HG03139 (cell line): ENCODE measurements around the gene DAND5.

ENCODE experiments used
- ATAC-seq: cut with Tn5 transposase; IDR thresholded peaks from one replicate; pipeline ENCODE4 v1.9.1; 2021; ENCODE audit not compliant: unreplicated experiment

Gene DAND5, protein sequence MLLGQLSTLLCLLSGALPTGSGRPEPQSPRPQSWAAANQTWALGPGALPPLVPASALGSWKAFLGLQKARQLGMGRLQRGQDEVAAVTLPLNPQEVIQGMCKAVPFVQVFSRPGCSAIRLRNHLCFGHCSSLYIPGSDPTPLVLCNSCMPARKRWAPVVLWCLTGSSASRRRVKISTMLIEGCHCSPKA

DNA sequence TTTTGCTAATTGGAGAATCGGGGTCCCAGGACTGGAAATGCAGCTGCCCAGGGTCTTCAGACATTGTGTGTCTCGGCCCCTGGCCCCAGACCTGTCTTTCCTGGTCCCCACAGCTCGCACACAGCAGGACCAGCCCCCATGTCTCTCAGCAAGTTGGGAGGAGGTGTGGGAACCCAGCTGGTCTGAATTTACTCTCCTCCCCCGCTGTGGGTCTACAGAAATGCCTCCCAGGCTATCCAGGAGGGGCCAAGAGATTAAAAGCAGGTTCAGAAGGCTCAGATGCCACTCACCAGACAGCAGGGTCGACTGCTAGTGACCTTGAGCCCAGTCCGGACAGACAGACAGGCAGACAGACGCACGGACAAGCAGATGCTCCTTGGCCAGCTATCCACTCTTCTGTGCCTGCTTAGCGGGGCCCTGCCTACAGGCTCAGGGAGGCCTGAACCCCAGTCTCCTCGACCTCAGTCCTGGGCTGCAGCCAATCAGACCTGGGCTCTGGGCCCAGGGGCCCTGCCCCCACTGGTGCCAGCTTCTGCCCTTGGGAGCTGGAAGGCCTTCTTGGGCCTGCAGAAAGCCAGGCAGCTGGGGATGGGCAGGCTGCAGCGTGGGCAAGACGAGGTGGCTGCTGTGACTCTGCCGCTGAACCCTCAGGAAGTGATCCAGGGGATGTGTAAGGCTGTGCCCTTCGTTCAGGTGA, at the start of gene DAND5:
TSS of gene DAND5 (plus strand) at position 285 of the 697 bp plus-strand sequence. CDS start at position 370, 85 bp downstream.
- ATAC-seq, result no peak

DNA sequence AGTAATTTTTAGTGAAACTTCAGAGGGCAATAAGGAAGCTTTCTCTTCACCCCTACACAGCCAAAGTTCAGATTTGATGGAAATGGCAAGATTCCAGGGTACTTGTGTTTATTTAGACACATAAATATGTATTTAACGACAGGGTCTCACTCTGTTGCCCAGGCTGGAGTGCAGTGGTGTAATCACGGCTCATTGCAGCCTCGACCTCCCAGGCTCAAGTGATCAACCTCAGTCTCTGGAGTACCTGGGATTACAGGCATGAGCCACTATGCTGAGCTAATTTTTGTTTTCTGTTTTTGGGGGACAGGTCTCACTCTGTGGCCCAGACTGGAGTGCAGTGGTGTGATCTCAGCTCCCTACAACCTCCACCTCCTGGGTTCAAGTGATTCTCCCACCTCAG, 48.3 kb upstream of the DAND5 start:
- ATAC-seq, result no peak

DNA sequence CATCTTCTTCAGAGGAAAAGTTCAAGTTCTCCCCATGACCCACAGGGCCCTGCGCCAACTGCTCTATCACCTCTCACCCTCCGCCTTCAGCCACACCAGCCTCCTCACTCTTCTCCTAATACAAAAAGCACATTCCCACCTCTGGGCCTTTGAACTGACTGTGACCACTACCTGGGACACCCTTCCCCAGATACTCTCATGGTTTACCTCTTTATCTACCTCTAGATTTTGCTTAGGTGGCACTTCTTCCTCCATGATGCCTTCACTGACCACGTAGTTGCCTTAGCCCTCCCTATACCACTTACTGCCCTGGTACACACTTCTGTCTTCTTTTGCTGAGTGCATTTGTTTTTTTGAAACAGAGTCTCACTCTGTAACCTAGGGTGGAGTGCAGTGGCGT, 46.4 kb upstream of the DAND5 start:
- ATAC-seq, result no peak

DNA sequence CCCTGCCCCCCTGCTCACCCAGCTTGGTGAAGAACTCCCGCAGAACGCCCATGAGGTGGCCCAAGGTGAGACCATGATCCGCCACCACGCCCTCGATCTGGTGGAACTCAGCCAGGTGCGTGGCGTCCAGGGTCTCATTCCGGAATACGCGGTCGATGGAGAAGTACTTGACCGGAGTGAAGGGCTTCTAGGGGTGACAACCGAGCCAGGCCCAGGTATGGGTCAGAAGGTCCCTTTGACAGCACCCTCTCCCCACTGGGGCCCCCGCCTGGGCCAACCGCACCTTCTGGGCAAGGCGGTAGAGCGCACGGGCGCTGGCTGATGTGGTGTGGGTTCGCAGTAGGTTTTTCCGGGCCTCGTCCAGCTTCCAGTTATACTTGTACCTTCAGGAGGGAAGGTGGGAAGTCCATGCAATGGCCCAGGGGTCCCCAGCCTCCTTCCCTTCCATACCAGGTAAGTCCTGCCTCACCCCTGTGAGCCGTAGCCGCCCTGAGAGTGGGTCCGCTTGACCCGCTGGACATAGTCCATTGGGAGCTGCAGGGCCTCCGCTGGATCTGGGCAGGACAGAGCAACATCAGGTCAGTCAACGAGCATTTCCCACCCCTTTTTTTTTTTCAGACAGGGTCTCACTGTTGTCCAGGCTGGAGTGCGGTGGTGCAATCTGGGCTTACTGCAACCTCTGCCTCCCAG, 44.6 kb upstream of the DAND5 start:
- ATAC-seq, result no peak

DNA sequence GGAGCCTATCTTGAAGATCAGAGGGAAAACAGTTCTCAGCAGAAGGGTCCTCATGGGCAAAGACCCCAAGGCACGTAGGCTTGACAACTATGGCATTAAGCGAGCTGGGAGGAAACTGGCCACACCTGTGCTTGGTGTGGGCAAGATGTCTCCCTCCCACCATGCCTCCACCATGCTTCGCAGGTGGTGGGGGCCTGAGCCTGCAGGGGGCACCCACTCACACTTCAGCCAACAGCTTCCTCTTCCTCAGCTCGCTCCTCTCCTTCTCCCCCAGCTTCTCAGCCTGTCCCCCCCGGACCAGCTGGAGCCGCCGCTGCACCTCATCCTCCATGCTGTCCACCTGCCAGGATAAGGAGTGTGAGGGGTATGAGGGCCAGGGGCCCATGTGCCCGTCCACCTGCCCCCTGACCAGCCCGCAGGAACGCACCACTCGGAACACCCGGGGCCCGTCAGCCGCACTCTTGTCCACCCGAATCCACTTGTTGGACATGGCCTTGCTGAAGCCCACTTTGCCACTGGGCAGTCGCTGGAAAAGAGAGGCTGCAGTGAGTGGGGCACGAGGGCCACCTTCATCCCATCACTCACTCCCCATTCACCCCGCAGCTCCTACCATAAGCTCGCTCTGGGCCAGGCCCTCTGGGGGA, 39.3 kb upstream of the DAND5 start:
- no peak for ATAC-seq

DNA sequence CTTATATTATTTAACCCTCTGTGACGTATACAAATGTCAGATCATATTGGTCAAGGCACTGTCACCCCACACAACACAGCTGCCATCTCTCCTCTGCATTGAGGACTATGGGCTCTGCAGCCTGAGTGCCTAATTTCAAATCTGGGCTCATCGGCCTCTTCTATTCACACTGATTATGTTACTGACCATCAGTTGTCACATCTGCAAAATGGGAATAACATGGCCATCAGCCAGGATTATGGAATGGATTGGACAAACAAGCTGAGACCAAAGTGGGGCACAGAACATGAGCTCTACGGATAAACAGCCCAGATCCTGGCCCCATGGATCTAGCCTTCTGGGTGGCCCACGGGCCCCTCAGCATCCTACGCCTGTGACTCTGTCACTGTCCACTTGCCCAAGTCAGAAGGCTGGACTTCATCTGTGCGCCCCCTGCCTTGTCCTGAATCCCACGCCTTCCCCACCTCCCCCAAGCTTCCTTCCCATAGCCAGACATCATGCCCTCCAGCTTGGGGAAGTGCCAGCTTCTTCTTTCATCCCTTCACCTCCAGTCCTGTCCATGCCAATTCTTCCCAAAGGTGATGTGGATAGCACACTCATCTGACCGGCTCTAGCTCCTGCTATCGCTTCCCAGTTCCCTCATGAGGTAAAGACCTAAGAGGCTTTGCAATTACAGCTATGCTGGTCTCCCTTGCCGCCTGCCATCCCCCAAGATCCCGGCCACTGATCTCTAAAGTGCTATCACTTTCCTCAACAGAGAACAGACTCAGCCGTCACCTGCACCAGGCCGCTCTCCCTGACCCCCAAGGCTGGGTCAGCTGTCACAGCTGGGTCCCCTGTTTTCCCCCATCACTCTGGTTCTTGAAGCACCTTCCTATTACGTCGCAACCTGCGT, 36.7 kb upstream of the DAND5 start:
- ATAC-seq, result no peak

GRCh38 chr19:12933287-12934072, 35.9 kb upstream of the DAND5 start, which contains the start of gene FARSA:
Gene FARSA (minus strand): TSS chr19:12933711. CDS start chr19:12933696, 15 bp downstream.
- no peak for ATAC-seq

- ATAC-seq, result no peak
These were observed 34.3 kb upstream of the DAND5 start for GRCh38 chr19:12935071-12935470.

DNA sequence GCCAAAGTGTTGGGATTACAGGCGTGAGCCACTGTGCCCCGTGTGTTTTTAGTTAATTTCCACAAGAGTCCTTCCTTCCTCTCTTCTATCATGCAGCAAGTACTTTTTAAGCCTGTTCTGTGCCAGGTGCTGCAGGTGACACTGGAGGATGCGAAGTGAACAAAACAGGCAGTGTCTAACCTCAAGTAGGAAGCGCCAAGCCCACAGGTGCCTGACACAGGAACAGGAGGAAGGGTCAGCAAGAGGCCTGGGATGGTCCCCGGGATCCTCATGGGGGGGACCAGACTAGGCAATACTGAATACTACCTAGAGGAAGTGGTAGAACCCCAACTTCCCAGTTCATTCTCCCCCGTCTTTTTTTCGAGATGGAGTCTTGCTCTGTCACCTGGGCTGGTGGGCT, 32.8 kb upstream of the DAND5 start:
- no peak for ATAC-seq

GRCh38 chr19:12937093-12937926, 32.1 kb upstream of the DAND5 start:
- ATAC-seq, result no peak

GRCh38 chr19:12937927-12938778, 31.2 kb upstream of the DAND5 start, which contains the start of gene CALR:
Gene CALR (plus strand): TSS chr19:12938609. CDS start chr19:12938680, 71 bp downstream.
- peak; percentile 76 for ATAC-seq

- no peak for ATAC-seq
These were observed 30.4 kb upstream of the DAND5 start for GRCh38 chr19:12938779-12939601.

GRCh38 chr19:12939975-12940423, 29.4 kb upstream of the DAND5 start:
- ATAC-seq, result no peak

DNA sequence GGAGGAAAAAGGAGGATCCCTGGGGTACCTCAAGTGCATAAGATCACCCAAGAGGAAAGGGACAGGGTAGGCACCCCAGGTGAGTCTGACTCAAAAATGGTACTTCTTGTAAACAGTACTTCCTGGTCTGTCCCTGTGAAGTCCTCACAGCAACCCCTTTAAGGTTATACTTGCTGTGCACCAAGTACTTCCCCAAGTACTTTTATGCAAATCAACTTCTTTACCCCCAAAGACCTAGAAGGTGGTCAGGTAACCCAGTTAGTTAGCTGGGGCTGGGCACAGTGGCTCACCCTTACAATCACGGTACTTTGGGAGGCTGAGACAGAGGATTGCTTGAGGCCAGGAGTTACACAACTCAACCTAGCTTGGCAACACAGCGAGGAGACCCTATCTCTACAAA, 28.5 kb upstream of the DAND5 start:
- no peak for ATAC-seq

DNA sequence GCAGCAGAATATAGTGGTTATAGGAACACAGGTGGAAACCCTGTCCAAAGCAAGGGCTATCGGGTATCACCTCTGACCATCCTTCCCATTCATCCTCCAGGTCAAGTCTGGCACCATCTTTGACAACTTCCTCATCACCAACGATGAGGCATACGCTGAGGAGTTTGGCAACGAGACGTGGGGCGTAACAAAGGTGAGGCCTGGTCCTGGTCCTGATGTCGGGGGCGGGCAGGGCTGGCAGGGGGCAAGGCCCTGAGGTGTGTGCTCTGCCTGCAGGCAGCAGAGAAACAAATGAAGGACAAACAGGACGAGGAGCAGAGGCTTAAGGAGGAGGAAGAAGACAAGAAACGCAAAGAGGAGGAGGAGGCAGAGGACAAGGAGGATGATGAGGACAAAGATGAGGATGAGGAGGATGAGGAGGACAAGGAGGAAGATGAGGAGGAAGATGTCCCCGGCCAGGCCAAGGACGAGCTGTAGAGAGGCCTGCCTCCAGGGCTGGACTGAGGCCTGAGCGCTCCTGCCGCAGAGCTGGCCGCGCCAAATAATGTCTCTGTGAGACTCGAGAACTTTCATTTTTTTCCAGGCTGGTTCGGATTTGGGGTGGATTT, 25.8 kb upstream of the DAND5 start:
- no peak for ATAC-seq

DNA sequence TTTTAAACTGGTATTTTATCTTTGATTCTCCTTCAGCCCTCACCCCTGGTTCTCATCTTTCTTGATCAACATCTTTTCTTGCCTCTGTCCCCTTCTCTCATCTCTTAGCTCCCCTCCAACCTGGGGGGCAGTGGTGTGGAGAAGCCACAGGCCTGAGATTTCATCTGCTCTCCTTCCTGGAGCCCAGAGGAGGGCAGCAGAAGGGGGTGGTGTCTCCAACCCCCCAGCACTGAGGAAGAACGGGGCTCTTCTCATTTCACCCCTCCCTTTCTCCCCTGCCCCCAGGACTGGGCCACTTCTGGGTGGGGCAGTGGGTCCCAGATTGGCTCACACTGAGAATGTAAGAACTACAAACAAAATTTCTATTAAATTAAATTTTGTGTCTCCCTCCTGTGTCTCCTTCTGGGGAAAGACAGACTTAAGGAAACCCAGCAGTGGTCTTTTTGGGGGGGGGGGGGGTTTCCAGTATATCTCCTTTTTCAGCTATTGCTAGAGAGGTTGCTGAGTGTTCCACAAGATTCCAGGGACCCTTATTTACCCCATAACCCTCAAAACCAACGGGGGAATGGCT, 25.2 kb upstream of the DAND5 start:
- no peak for ATAC-seq
